ENCODE data around the gene RIN3. TPM values are rescaled to one million over a fixed set of nuclear protein-coding genes. Genes with fewer than 3 reads are reported as not detected.
A peak's percentile ranks its signal among the peaks of the same experiment; 100 is the strongest.

RIN3 gene
- total RNA-seq, 1 donor from 2014 or later, result 0.22 TPM

DNA sequence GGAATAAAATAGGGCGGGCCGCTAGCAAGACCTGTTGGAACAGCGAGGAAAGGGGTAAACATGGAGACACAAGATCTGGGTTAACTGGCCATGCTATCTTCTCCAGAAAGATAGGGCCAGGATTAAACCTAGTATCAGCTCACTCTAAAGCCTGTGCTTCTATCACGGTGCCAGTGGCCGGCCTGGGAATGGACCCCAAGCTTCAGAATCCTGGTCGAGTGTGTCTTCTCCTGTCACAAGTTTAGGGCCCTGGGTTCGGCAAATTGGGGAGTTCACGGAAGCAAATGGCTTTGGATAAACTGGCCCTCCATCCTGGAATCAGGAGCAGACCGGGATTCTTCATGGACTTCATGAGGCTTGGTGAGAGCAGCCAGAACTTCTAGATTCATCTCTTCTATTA, 152.7 kb downstream of the RIN3 start:
- H3K27me3 Mint-ChIP-seq (ENCODE audit: insufficient read depth, low read depth), result peaks cover 6% of the 10 kb centered on the region
- no peak overlapping the region for H3K4me2 ChIP-seq
- H3K4me3 Mint-ChIP-seq, result no peak overlapping the region
- TF ChIP-seq CTCF (IDR thresholded peaks at IDR 0.05) (no peak), EZH2phosphoT487 (IDR thresholded peaks at IDR 0.05) (no peak), EZH2 (IDR thresholded peaks at IDR 0.05) (no peak)
- no peaks in the 10 kb centered on the region for H3K36me3 Mint-ChIP-seq
- DNase-seq (ENCODE audit: low spot score), result no peak
- no peaks in the 10 kb centered on the region for H3K36me3 ChIP-seq
- peaks cover 11% of the 10 kb centered on the region for H3K4me1 Mint-ChIP-seq
- H3K9me3 Mint-ChIP-seq, result peaks cover 2% of the 10 kb centered on the region
- H3F3A ChIP-seq (ENCODE audit: low read depth), result no peaks in the 10 kb centered on the region
- H3K27ac Mint-ChIP-seq, result peak overlapping the region; percentile 43
- H3K9ac ChIP-seq, result no peak overlapping the region
- H3K27ac ChIP-seq, result no peak overlapping the region
- H3K4me3 ChIP-seq, result no peak overlapping the region
- no peaks in the 10 kb centered on the region for H3K9me3 ChIP-seq (ENCODE audit: low read depth)
- H3K79me2 ChIP-seq (ENCODE audit: low read depth), result no peaks in the 10 kb centered on the region
- no peak overlapping the region for H2AFZ ChIP-seq (replicated peaks)
- H3K4me1 ChIP-seq, result no peaks in the 10 kb centered on the region
- H3K27me3 ChIP-seq, result no peaks in the 10 kb centered on the region
- H4K20me1 ChIP-seq (ENCODE audit: low read depth), result no peaks in the 10 kb centered on the region

- Mint-ChIP-seq H3K36me3 (no peaks in the 10 kb centered on the region), H3K27me3 (ENCODE audit: insufficient read depth, low read depth) (peaks cover 4% of the 10 kb centered on the region), H3K4me3 (no peak overlapping the region), H3K4me1 (peaks cover 6% of the 10 kb centered on the region), H3K27ac (no peak overlapping the region), H3K9me3 (peaks cover 2% of the 10 kb centered on the region)
- H3K4me1 ChIP-seq, result no peaks in the 10 kb centered on the region
- no peak overlapping the region for H2AFZ ChIP-seq (replicated peaks)
- no peak overlapping the region for H3K4me3 ChIP-seq
- no peaks in the 10 kb centered on the region for H3K27me3 ChIP-seq
- H3F3A ChIP-seq (ENCODE audit: low read depth), result no peaks in the 10 kb centered on the region
- no peak overlapping the region for H3K9ac ChIP-seq
- H3K4me2 ChIP-seq, result no peak overlapping the region
- TF ChIP-seq EZH2 (IDR thresholded peaks at IDR 0.05) (no peak), CTCF (IDR thresholded peaks at IDR 0.05) (no peak), EZH2phosphoT487 (IDR thresholded peaks at IDR 0.05) (no peak)
- H3K9me3 ChIP-seq (ENCODE audit: low read depth), result no peaks in the 10 kb centered on the region
- H3K36me3 ChIP-seq, result no peaks in the 10 kb centered on the region
- H3K27ac ChIP-seq, result no peak overlapping the region
- no peak for DNase-seq (ENCODE audit: low spot score)
- no peaks in the 10 kb centered on the region for H4K20me1 ChIP-seq (ENCODE audit: low read depth)
- no peaks in the 10 kb centered on the region for H3K79me2 ChIP-seq (ENCODE audit: low read depth)
These were observed 154.8 kb downstream of the RIN3 start for GRCh38 chr14:92668276-92668973.

- TF ChIP-seq EZH2phosphoT487 (IDR thresholded peaks at IDR 0.05), result no peak
- TF ChIP-seq CTCF (IDR thresholded peaks at IDR 0.05), result no peak
- TF ChIP-seq EZH2 (IDR thresholded peaks at IDR 0.05), result no peak
- H3F3A ChIP-seq (ENCODE audit: low read depth), result no peaks in the 10 kb centered on the region
- H3K4me3 ChIP-seq, result no peak overlapping the region
- Mint-ChIP-seq H3K4me1 (peaks cover 6% of the 10 kb centered on the region), H3K4me3 (no peak overlapping the region), H3K27ac (no peak overlapping the region), H3K36me3 (no peaks in the 10 kb centered on the region), H3K9me3 (peaks cover 2% of the 10 kb centered on the region), H3K27me3 (ENCODE audit: insufficient read depth, low read depth) (peaks cover 2% of the 10 kb centered on the region)
- no peak overlapping the region for H3K27ac ChIP-seq
- H3K27me3 ChIP-seq, result no peaks in the 10 kb centered on the region
- H4K20me1 ChIP-seq (ENCODE audit: low read depth), result no peaks in the 10 kb centered on the region
- no peaks in the 10 kb centered on the region for H3K36me3 ChIP-seq
- no peaks in the 10 kb centered on the region for H3K79me2 ChIP-seq (ENCODE audit: low read depth)
- H2AFZ ChIP-seq (replicated peaks), result no peak overlapping the region
- H3K4me2 ChIP-seq, result no peak overlapping the region
- H3K9me3 ChIP-seq (ENCODE audit: low read depth), result no peaks in the 10 kb centered on the region
- DNase-seq (ENCODE audit: low spot score), result no peak
- H3K9ac ChIP-seq, result no peak overlapping the region
- no peaks in the 10 kb centered on the region for H3K4me1 ChIP-seq
These were observed 156.6 kb downstream of the RIN3 start for GRCh38 chr14:92670160-92670559.

All from neural progenitor cell (in vitro differentiated cells).